K562 (cell line): ENCODE results near the gene ADARB2. TPM values are rescaled to one million over a fixed set of nuclear protein-coding genes. Genes with fewer than 3 reads are reported as not detected.

ENCODE experiments used
- ATAC-seq: fragments of 200-7000 bp; cut with Tn5 transposase; 3 replicates; pipeline ENCODE4 v1.9.1; 2020; ENCODE audit warnings: moderate library complexity
- BruUV-seq: library from RNA; stranded (reverse); fragments of 400-500 nt; replicated peaks from 2 replicates; lab custom pipeline; 2021; lab: Mats Ljungman, UMichigan
- CTCF ChIA-PET: fragments of 300-600 bp; formaldehyde crosslinking; extraction: SDS; loops from one replicate; lab custom pipeline; 2021; ENCODE audit warnings: low intra/inter-chr PET ratio; lab: Yijun Ruan, JAX
- POLR2A ChIA-PET: fragments of 300-600, 350-650 bp; sonication (Branson Sonifier 250); formaldehyde crosslinking; extraction: SDS; loops from one replicate; lab custom pipeline; 2021; ENCODE audit warnings: antibody characterized with exemption, inconsistent platforms; lab: Yijun Ruan, JAX
- DNase-seq, 4 experiments: peaks; one replicate each; pipeline versions ENCODE4 v3.0.0 to v3.0.0-alpha.2; 2011 to 2018; ENCODE audit warnings: low spot score in 3 of 4, mixed read lengths in 3 of 4; ENCODE audit errors: extremely low read depth in 1 of 4
- FAIRE-seq: peaks from 2 replicates; lab custom pipeline; 2011; peaks lifted over from hg19 to GRCh38; lab: Jason Lieb, UNC
- H2AFZ ChIP-seq: 2 replicates; pipeline ENCODE4 v1.6.0; 2011; ENCODE audit warnings: low read depth, low read length, control low read depth, inconsistent platforms
- H3K27ac ChIP-seq: fragments of 200-600 bp; 3 replicates; pipeline ENCODE4 v1.8.0; 2011; ENCODE audit warnings: low read depth, mild to moderate bottlenecking, control low read depth, inconsistent platforms, low read length, moderate library complexity, mixed read lengths; ENCODE audit errors: extremely low read depth
- H3K27me3 ChIP-seq, 2 experiments: fragments of 300-600 bp in 1 of 2; 2 replicates in 1 of 2; 3 replicates in 1 of 2; pipeline versions ENCODE4 v1.6.0 to v1.8.0; 2011; ENCODE audit warnings: inconsistent platforms in 2 of 2, low read length in 2 of 2, mild to moderate bottlenecking in 1 of 2, mixed read lengths in 1 of 2, moderate library complexity in 1 of 2; ENCODE audit not compliant: control insufficient read depth in 2 of 2, insufficient read depth in 2 of 2
- H3K36me3 ChIP-seq: fragments of 300-600 bp; 3 replicates; pipeline ENCODE4 v1.8.0; 2011; ENCODE audit warnings: mild to moderate bottlenecking, low read length, inconsistent platforms; ENCODE audit not compliant: control insufficient read depth, insufficient read depth
- H3K4me1 ChIP-seq, 2 experiments: fragments of 200-600 bp in 1 of 2; replicated peaks in 1 of 2; 2 replicates in 1 of 2; 3 replicates in 1 of 2; pipeline versions ENCODE4 v1.5.1 to v1.8.0; 2011; ENCODE audit warnings: inconsistent platforms in 2 of 2, low read length in 2 of 2, mild to moderate bottlenecking in 1 of 2, mixed read lengths in 1 of 2, moderate library complexity in 1 of 2; ENCODE audit not compliant: control insufficient read depth in 2 of 2, insufficient read depth in 2 of 2
- H3K4me2 ChIP-seq: 2 replicates; pipeline ENCODE4 v1.6.1; 2011; ENCODE audit warnings: low read length, control low read depth, inconsistent platforms, mixed read lengths; ENCODE audit not compliant: insufficient read depth
- H3K4me3 ChIP-seq: fragments of 200-600 bp; sonication (generic), shearing (Covaris generic); 2 replicates; pipeline ENCODE4 v1.5.1; 2016; ENCODE audit warnings: control low read depth, inconsistent platforms
- H3K79me2 ChIP-seq: fragments of 200-600 bp; 3 replicates; pipeline ENCODE4 v1.8.0; 2011; ENCODE audit warnings: low read length, inconsistent platforms; ENCODE audit not compliant: control insufficient read depth, insufficient read depth
- H3K9ac ChIP-seq, 2 experiments: 2 replicates each; pipeline versions ENCODE4 v1.6.0 to v1.6.1; 2011; ENCODE audit warnings: low read depth in 2 of 2, low read length in 2 of 2, control low read depth in 1 of 2, inconsistent platforms in 1 of 2, mild to moderate bottlenecking in 1 of 2, mixed read lengths in 1 of 2; ENCODE audit not compliant: insufficient read depth in 1 of 2
- H3K9me1 ChIP-seq: one replicate; pipeline ENCODE4 v1.6.0; 2011; ENCODE audit warnings: inconsistent platforms, mild to moderate bottlenecking, low read length, moderate library complexity; ENCODE audit not compliant: control insufficient read depth, insufficient read depth
- H3K9me3 ChIP-seq: replicated peaks from 2 replicates; pipeline ENCODE4 v1.5.1; 2011; ENCODE audit warnings: low read depth, low read length, inconsistent platforms; ENCODE audit not compliant: control insufficient read depth, insufficient read depth
- H4K20me1 ChIP-seq: replicated peaks from 2 replicates; pipeline ENCODE4 v1.6.1; 2011; ENCODE audit warnings: low read length, inconsistent platforms, mixed read lengths; ENCODE audit not compliant: control insufficient read depth, insufficient read depth
- FOXK1 ChIP-seq: sonication (generic); formaldehyde crosslinking; IDR thresholded peaks from 2 replicates; pipeline ENCODE4 v1.8.0; 2022; ENCODE audit warnings: missing genetic modification reagents, mild to moderate bottlenecking, borderline replicate concordance
- MCM2 ChIP-seq: fragments of 450-650 bp; IDR thresholded peaks from 2 replicates; pipeline ENCODE4 v1.6.1; 2017; ENCODE audit warnings: low read depth, mild to moderate bottlenecking
- MEF2A ChIP-seq: IDR thresholded peaks from 2 replicates; pipeline ENCODE4 v1.6.1; 2011; ENCODE audit warnings: low read depth, mild to moderate bottlenecking, low read length, moderate library complexity; ENCODE audit not compliant: control insufficient read depth
- MTA1 ChIP-seq: fragments of 450-650 bp; IDR thresholded peaks from 2 replicates; pipeline ENCODE4 v1.6.1; 2017; ENCODE audit warnings: borderline replicate concordance
- NONO ChIP-seq, 2 experiments: fragments of 200-400 bp in 1 of 2; fragments of 450-650 bp in 1 of 2; formaldehyde crosslinking in 1 of 2; IDR thresholded peaks; 2 replicates each; pipeline ENCODE4 v1.6.1; 2017; ENCODE audit warnings: low read depth in 2 of 2, mild to moderate bottlenecking in 2 of 2, moderate library complexity in 2 of 2, low read length in 1 of 2
- TCF3 ChIP-seq: sonication (generic); formaldehyde crosslinking; IDR thresholded peaks from 2 replicates; pipeline ENCODE4 v1.4.0; 2020; ENCODE audit warnings: mild to moderate bottlenecking, missing genetic modification reagents
- ZNF239 ChIP-seq: fragments of 250-450 bp; sonication (Bioruptor Pico); IDR thresholded peaks from 2 replicates; pipeline ENCODE4 v1.4.0; 2020; ENCODE audit warnings: mild to moderate bottlenecking
- ZNF586 ChIP-seq: fragments of 450-650 bp; formaldehyde crosslinking; conservative IDR thresholded peaks from 2 replicates; pipeline ENCODE4 v1.4.0; 2020; ENCODE audit warnings: mild to moderate bottlenecking, moderate library complexity
- ZNF77 ChIP-seq: fragments of 250-450 bp; sonication (Bioruptor Pico); IDR thresholded peaks from 2 replicates; pipeline ENCODE4 v1.5.0; 2020
- ZNF79 ChIP-seq: fragments of 250-450 bp; sonication (Bioruptor Pico); IDR thresholded peaks from 2 replicates; pipeline ENCODE4 v1.4.0; 2020; ENCODE audit warnings: low read depth, mild to moderate bottlenecking, moderate library complexity
- WGBS: fragments of 100-300 bp; shearing (Covaris generic); methylation state at CpG from one replicate; pipeline ENCODE4 v1.1.6; 2016; ENCODE audit warnings: low coverage, mixed read lengths; ENCODE audit not compliant: insufficient coverage; ENCODE audit errors: missing lambda C conversion rate; 5-methylcytosine and 5-hydroxymethylcytosine counted together
- in situ Hi-C: fragments of 300-500 bp; cut with MboI; formaldehyde crosslinking; loops from 4 replicates; pipeline ENCODE4 v1.15.0; 2018; ENCODE audit warnings: inconsistent platforms, mixed read lengths
- intact Hi-C: fragments of 100-400 bp; cut with micrococcal nuclease; formaldehyde crosslinking; loops from 2 replicates; pipeline ENCODE4 v1.14.2; 2022
- polyA plus RNA-seq, 8 experiments: library from polyadenylated mRNA; depleted of rRNA in 4 of 8; stranded (reverse) in 5 of 8; unstranded in 3 of 8; fragments of >200 nt; fragmentation: Nextera tagmentation in 2 of 8; fragmentation: Illumina TruSeq in 1 of 8; extraction: Ambion mirVana in 2 of 8; extraction: Trizol in 1 of 8; gene quantifications; 2 replicates each; pipeline versions ENCODE4 v1.2.1 to v1.2.3, GENCODE V29; 2011 to 2014; ENCODE audit warnings: inconsistent platforms in 1 of 8, missing spikeins in 1 of 8
- total RNA-seq, 7 experiments: library from RNA; depleted of rRNA in 6 of 7; stranded (reverse); fragments of >200 nt in 6 of 7; fragmentation: Illumina TruSeq in 2 of 7; extraction: Trizol in 2 of 7; gene quantifications; 2 replicates each; pipeline versions ENCODE4 v1.2.1 to v1.2.3, GENCODE V29; 2011 to 2021; ENCODE audit warnings: low replicate concordance in 1 of 7
- TF ChIP-seq, protein P1 (sequence below): sonication (generic); formaldehyde crosslinking; IDR thresholded peaks from 2 replicates; pipeline ENCODE4 v1.8.0; 2022; ENCODE audit warnings: mild to moderate bottlenecking, missing genetic modification reagents
- TF ChIP-seq, protein P2 (sequence below): sonication (generic); formaldehyde crosslinking; IDR thresholded peaks from 2 replicates; pipeline ENCODE4 v1.8.1; 2023; ENCODE audit warnings: missing genetic modification reagents, mild to moderate bottlenecking, borderline replicate concordance
- TF ChIP-seq, protein P3 (sequence below): fragments of 450-650 bp; IDR thresholded peaks from 2 replicates; pipeline ENCODE4 v1.6.1; 2017; ENCODE audit warnings: antibody characterized with exemption

ADARB2 gene
- total and polyA plus RNA-seq, 9 of the 15 experiments (the other 6 are each of a cell fraction or from before 2014, with no cell fraction given) = not detected

DNA sequence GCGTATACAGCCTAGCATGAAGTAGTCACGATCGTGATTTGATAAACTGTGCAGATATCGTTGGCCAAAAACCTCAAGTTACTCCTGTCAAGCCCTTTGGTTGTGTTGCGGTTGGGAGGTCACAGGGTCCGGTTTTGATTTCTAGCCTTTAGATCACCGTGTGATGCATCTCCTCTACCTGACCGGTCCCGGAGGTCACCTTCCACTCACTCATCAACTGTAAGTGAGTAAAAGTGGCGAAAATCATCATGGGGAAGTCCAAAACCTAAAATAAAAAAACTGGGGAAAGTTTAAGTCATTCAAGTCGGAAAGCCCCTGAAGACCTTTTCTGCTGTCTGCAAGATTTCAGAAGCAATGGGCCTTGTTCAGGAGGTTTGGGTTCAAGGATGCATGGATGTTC is 62.8 kb downstream of the ADARB2 start:
- no peaks in the 10 kb centered on the region for H3K4me1 ChIP-seq
- under 1% methylated on average over 11 of the region's 11 CpGs for WGBS
- no TSS peak for BruUV-seq
- no peaks in the 10 kb centered on the region for H3K36me3 ChIP-seq
- peaks cover 10 to 56% of the 10 kb centered on the region in 2 experiments; a peak in 4 of 5 replicates for H3K27me3 ChIP-seq
- no peaks in the 10 kb centered on the region for H3K9me3 ChIP-seq
- ATAC-seq (no peak), DNase-seq (no peak), FAIRE-seq (no peak)
- ChIA-PET POLR2A (no interaction called here), CTCF (no interaction called here)
- H3K9me1 ChIP-seq = no peaks in the 10 kb centered on the region
- no peaks in the 10 kb centered on the region for H3K79me2 ChIP-seq
- intact Hi-C loops = no loop called here
- H3K9ac ChIP-seq = no peak overlapping the region
- no peak overlapping the region for H3K4me2 ChIP-seq
- no peak overlapping the region for H3K4me3 ChIP-seq
- no peak overlapping the region for H3K27ac ChIP-seq
- in situ Hi-C loops = no loop called here
- no peak overlapping the region for H2AFZ ChIP-seq
- peaks cover 10% of the 10 kb centered on the region for H4K20me1 ChIP-seq
- TF ChIP-seq MCM2 (no peak), ZNF239 (CRISPR knock-in tag) (no peak), ZNF79 (CRISPR knock-in tag) (no peak), TCF3 (CRISPR knock-in tag) (no peak), NONO (IDR thresholded peaks at IDR 0.05; ENCODE audit: low read depth in 2 of 2, low read length in 1 of 2) (no peak), FOXK1 (CRISPR knock-in tag) (no peak), ZNF586 (CRISPR knock-in tag) (no peak), ZNF77 (CRISPR knock-in tag) (no peak), MTA1 (no peak), MEF2A (no peak)
- TF ChIP-seq, protein P1, sequence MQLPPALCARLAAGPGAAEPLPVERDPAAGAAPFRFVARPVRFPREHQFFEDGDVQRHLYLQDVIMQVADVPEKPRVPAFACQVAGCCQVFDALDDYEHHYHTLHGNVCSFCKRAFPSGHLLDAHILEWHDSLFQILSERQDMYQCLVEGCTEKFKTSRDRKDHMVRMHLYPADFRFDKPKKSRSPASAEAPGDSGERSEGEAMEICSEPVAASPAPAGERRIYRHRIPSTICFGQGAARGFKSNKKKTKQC = no peak
- TF ChIP-seq, protein P2, sequence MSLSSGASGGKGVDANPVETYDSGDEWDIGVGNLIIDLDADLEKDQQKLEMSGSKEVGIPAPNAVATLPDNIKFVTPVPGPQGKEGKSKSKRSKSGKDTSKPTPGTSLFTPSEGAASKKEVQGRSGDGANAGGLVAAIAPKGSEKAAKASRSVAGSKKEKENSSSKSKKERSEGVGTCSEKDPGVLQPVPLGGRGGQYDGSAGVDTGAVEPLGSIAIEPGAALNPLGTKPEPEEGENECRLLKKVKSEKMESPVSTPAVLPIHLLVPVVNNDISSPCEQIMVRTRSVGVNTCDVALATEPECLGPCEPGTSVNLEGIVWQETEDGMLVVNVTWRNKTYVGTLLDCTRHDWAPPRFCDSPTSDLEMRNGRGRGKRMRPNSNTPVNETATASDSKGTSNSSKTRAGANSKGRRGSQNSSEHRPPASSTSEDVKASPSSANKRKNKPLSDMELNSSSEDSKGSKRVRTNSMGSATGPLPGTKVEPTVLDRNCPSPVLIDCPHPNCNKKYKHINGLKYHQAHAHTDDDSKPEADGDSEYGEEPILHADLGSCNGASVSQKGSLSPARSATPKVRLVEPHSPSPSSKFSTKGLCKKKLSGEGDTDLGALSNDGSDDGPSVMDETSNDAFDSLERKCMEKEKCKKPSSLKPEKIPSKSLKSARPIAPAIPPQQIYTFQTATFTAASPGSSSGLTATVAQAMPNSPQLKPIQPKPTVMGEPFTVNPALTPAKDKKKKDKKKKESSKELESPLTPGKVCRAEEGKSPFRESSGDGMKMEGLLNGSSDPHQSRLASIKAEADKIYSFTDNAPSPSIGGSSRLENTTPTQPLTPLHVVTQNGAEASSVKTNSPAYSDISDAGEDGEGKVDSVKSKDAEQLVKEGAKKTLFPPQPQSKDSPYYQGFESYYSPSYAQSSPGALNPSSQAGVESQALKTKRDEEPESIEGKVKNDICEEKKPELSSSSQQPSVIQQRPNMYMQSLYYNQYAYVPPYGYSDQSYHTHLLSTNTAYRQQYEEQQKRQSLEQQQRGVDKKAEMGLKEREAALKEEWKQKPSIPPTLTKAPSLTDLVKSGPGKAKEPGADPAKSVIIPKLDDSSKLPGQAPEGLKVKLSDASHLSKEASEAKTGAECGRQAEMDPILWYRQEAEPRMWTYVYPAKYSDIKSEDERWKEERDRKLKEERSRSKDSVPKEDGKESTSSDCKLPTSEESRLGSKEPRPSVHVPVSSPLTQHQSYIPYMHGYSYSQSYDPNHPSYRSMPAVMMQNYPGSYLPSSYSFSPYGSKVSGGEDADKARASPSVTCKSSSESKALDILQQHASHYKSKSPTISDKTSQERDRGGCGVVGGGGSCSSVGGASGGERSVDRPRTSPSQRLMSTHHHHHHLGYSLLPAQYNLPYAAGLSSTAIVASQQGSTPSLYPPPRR (CRISPR knock-in tag) = no peak
- TF ChIP-seq, protein P3, sequence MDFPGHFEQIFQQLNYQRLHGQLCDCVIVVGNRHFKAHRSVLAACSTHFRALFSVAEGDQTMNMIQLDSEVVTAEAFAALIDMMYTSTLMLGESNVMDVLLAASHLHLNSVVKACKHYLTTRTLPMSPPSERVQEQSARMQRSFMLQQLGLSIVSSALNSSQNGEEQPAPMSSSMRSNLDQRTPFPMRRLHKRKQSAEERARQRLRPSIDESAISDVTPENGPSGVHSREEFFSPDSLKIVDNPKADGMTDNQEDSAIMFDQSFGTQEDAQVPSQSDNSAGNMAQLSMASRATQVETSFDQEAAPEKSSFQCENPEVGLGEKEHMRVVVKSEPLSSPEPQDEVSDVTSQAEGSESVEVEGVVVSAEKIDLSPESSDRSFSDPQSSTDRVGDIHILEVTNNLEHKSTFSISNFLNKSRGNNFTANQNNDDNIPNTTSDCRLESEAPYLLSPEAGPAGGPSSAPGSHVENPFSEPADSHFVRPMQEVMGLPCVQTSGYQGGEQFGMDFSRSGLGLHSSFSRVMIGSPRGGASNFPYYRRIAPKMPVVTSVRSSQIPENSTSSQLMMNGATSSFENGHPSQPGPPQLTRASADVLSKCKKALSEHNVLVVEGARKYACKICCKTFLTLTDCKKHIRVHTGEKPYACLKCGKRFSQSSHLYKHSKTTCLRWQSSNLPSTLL = no peak
